ENCODE data around the gene NFX1.

GRCh38 chr9:33254211-33254610 lies 36.1 kb upstream of the NFX1 start:
- TF ChIP-seq CTCF (IDR thresholded peaks at IDR 0.05) (no peak), POLR2A (IDR thresholded peaks at IDR 0.05) (no peak)

Data from right lobe of liver (tissue), 4 donors.